ENCODE data around the gene YWHAH. TPM values are rescaled to one million over a fixed set of nuclear protein-coding genes. Genes with fewer than 3 reads are reported as not detected.

YWHAH gene
- total RNA-seq, 1 donor from 2014 or later, result 171 TPM

GRCh38 chr22:31954535-31955523 lies 10.5 kb downstream of the YWHAH start:
- ATAC-seq (peak in 1 of 2 donors; percentile 25), DNase-seq (no peak)
- H3K36me3 ChIP-seq, result peaks cover 44% of the 10 kb centered on the region
- no peak overlapping the region for H3K4me3 ChIP-seq
- intact Hi-C loops (cut with DNase I), result no loop called here
- TF ChIP-seq CTCF (IDR thresholded peaks at IDR 0.05), result no peak
- peaks cover 70% of the 10 kb centered on the region for H3K4me1 ChIP-seq
- H3K27me3 ChIP-seq (ENCODE audit: low read depth), result no peaks in the 10 kb centered on the region
- H3K9me3 ChIP-seq, result no peaks in the 10 kb centered on the region
- peak overlapping the region; percentile 44 for H3K27ac ChIP-seq

- Histone ChIP-seq H3K4me3 (no peak overlapping the region), H3K27me3 (ENCODE audit: low read depth) (no peaks in the 10 kb centered on the region), H3K4me1 (peaks cover 57% of the 10 kb centered on the region), H3K27ac (no peak overlapping the region), H3K9me3 (no peaks in the 10 kb centered on the region), H3K36me3 (peaks cover 34% of the 10 kb centered on the region)
- TF ChIP-seq CTCF (IDR thresholded peaks at IDR 0.05), result no peak
- ATAC-seq (no peak), DNase-seq (no peak)
- intact Hi-C loops (cut with DNase I), result no loop called here
These were observed 12.0 kb downstream of the YWHAH start for GRCh38 chr22:31956360-31956759.

GRCh38 chr22:31957970-31958594 lies 13.7 kb downstream of the YWHAH start:
- Histone ChIP-seq H3K4me1 (peaks cover 40% of the 10 kb centered on the region), H3K4me3 (no peak overlapping the region), H3K27ac (no peak overlapping the region), H3K27me3 (ENCODE audit: low read depth) (no peaks in the 10 kb centered on the region), H3K36me3 (peaks cover 34% of the 10 kb centered on the region), H3K9me3 (no peaks in the 10 kb centered on the region)
- DNase-seq (no peak), ATAC-seq (no peak)
- no peak for TF ChIP-seq CTCF (IDR thresholded peaks at IDR 0.05)
- intact Hi-C loops (cut with DNase I), result no loop called here

GRCh38 chr22:31958625-31959239 lies 14.4 kb downstream of the YWHAH start:
- Histone ChIP-seq H3K36me3 (peaks cover 34% of the 10 kb centered on the region), H3K27ac (no peak overlapping the region), H3K4me1 (peaks cover 33% of the 10 kb centered on the region), H3K27me3 (ENCODE audit: low read depth) (no peaks in the 10 kb centered on the region), H3K9me3 (no peaks in the 10 kb centered on the region), H3K4me3 (no peak overlapping the region)
- TF ChIP-seq CTCF (IDR thresholded peaks at IDR 0.05), result no peak
- peak; percentile 79 for DNase-seq
- peak; percentile 72 to 76 for ATAC-seq
- intact Hi-C loops (cut with DNase I), result no loop called here

- ATAC-seq, result no peak
- Histone ChIP-seq H3K4me1 (peaks cover 13% of the 10 kb centered on the region), H3K9me3 (no peaks in the 10 kb centered on the region), H3K27me3 (ENCODE audit: low read depth) (no peaks in the 10 kb centered on the region), H3K27ac (no peak overlapping the region), H3K36me3 (peaks cover 32% of the 10 kb centered on the region), H3K4me3 (no peak overlapping the region)
- intact Hi-C loops (cut with DNase I), result no loop called here
- no peak for DNase-seq
- TF ChIP-seq CTCF (IDR thresholded peaks at IDR 0.05), result no peak
These were observed 16.4 kb downstream of the YWHAH start for GRCh38 chr22:31960767-31961166.

Data from lower lobe of right lung (tissue), 2 donors.